Measurements from ENCODE around the gene AGRP.

AGRP gene

GRCh38 chr16:67463059-67463458 is 20.3 kb downstream of the AGRP start:
- no peak for DNase-seq

GRCh38 chr16:67462279-67462655 is 21.1 kb downstream of the AGRP start:
- no peak for DNase-seq

GRCh38 chr16:67461600-67462278 is 21.6 kb downstream of the AGRP start:
- no peak for DNase-seq

- no peak for DNase-seq
Measured at GRCh38 chr16:67460961-67461360, 22.4 kb downstream of the AGRP start.

GRCh38 chr16:67460168-67460567 is 23.2 kb downstream of the AGRP start:
- DNase-seq, result no peak

GRCh38 chr16:67459861-67460150 is 23.5 kb downstream of the AGRP start:
- no peak for DNase-seq

GRCh38 chr16:67459066-67459860 is 24.1 kb downstream of the AGRP start:
- no peak for DNase-seq

GRCh38 chr16:67458121-67458641 is 25.2 kb downstream of the AGRP start:
- no peak for DNase-seq

- no peak for DNase-seq
Measured at GRCh38 chr16:67457611-67458010, 25.7 kb downstream of the AGRP start.

- DNase-seq, result no peak
Measured at GRCh38 chr16:67456391-67457081, 26.8 kb downstream of the AGRP start.

GRCh38 chr16:67454852-67455251 is 28.5 kb downstream of the AGRP start:
- DNase-seq, result no peak

- DNase-seq, result no peak
Measured at GRCh38 chr16:67454104-67454503, 29.2 kb downstream of the AGRP start.

- DNase-seq, result no peak
Measured at GRCh38 chr16:67451704-67452435, 31.5 kb downstream of the AGRP start.

GRCh38 chr16:67451061-67451703 is 32.2 kb downstream of the AGRP start:
- no peak for DNase-seq

GRCh38 chr16:67449739-67450138 is 33.6 kb downstream of the AGRP start:
- DNase-seq, result no peak

- DNase-seq, result no peak
Measured at GRCh38 chr16:67449336-67449735, 34.0 kb downstream of the AGRP start.

GRCh38 chr16:67448580-67448979 is 34.8 kb downstream of the AGRP start:
- no peak for DNase-seq

GRCh38 chr16:67447508-67448076 is 35.8 kb downstream of the AGRP start:
- DNase-seq, result peak in 4 of 5 donors; percentile 21 to 73 (median 24)

- no peak for DNase-seq
Measured at GRCh38 chr16:67446968-67447507, 36.3 kb downstream of the AGRP start.

- no peak for DNase-seq
Measured at GRCh38 chr16:67445913-67446907, 37.1 kb downstream of the AGRP start.
